ENCODE measurements around the gene RAB12.
A peak's percentile ranks its signal among the peaks of the same experiment; 100 is the strongest.
"Not testable (repeated sequence)": the region's sequence is repeated elsewhere in the genome, so short reads cannot be mapped to it uniquely, and the experiment has no call there.

Gene RAB12

DNA sequence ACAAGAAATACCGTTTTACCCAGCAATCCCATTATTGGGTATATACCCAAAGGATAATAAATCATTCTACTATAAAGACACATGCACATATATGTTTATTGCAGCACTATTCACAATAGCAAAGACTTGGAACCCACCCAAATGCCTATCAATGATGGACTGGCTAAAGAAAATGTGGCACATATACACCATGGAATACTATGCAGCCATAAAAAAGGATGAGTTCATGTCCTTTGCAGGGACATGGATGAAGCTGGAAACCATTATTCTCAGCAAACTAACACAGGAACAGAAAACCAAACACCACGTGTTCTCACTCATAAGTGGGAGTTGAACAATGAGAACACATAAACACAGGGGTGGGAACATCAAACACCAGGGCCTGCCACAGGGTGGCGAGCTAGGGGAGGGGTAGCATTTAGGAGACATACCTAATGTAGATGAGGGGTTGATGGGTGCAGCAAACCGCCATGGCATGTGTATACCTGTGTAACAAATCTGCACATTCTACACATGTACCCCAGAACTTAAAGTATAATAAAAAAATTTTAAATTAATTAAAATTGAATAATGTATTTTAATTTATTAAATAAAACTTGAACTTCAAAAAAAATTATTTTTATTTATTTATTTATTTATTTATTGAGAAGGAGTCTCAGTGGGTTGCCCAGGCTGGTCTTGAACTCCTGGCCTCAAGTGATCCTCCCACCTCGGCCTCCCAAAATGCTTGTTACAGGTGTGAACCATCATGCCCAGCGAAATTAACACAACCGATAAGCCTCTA is 42.4 kb downstream of the RAB12 start:
- not testable (repeated sequence) for DNase-seq

- peak; percentile 17 for DNase-seq
Measured at GRCh38 chr18:8654503-8655451, 45.5 kb downstream of the RAB12 start.

DNA sequence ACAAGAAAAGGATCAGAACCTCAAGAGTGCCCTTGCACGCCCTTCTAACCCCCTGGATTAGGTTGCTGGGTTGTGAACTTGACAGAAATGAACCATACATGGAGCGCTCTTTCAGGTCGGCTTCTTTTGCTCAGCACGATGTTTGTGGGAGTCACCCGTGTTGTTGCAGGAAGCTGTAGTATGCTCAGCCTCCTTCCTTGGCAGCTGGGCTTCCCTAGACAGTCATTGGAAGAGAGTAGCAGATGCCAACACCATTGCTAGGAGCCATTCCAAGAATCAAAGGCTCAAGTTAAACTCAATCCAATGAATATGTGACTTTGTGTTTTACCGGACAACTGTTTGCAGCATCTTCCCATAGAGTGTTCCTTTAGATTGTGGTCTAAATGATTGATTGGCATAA is 47.0 kb downstream of the RAB12 start:
- DNase-seq, result no peak

GRCh38 chr18:8657050-8657820 is 48.0 kb downstream of the RAB12 start:
- DNase-seq, result peak; percentile 38

DNA sequence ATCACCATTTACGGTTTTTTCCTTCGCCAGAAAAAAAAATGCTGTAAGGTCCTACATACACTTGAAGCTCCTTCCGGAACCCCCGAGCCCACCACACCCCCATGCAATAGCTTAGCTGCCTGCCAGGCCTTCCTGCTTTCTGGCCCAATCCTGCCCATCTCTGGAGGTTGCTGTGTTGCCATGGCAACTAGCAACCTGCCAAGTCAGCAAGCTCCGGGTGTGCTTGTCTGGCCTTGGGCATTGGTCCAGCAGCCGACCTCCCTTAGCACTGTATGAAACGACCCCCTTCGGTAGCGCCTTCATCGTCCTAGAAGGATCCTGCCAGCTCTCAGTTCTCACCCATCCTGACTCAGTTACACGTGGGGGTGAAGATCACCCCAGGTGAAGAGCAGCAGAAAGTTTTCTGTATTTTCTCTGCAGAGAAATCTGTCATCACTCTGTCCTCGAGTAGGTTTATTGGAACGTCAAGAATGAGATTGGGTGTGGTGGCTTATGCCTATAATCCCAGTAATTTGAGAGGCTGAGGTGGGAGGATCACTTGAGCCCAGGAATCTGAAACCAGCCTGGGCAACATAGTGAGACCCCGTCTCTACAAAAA is 48.7 kb downstream of the RAB12 start:
- DNase-seq, result peak; percentile 10

DNA sequence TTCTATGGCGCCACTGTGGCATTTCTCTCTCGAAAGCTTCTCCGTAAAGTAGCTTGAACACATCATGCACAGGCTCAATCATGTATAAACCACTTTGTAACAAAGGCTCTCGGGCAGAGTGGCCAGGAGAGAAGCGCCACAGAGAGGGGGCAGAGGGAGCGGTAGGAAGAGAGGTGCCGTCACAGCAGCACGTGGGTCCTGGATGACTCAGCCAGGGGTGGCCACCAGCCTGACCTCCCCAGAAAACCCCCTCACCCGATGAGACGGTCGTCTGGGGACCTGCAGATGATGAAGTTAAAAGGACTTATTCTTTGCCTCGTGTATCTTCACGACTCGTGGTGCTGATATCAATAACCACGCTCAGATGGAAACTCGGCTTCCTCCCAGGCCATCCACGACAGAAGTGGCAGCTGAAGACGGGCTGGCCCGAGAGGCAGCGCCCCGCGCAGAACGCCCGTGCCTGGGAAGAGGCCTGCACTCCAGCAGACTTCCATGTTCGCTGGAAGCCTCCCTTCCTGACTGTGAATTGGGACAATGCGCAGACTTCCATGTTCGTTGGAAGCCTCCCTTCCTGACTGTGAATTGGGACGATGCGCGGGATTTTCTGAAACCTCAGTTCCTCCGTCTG is 49.7 kb downstream of the RAB12 start:
- no peak for DNase-seq

- DNase-seq, result no peak
Measured at GRCh38 chr18:8659609-8660242, 50.5 kb downstream of the RAB12 start.

GRCh38 chr18:8660316-8660715 is 51.1 kb downstream of the RAB12 start:
- no peak for DNase-seq

- peak; percentile 85 for DNase-seq
Measured at GRCh38 chr18:8661754-8662559, 52.7 kb downstream of the RAB12 start.

DNA sequence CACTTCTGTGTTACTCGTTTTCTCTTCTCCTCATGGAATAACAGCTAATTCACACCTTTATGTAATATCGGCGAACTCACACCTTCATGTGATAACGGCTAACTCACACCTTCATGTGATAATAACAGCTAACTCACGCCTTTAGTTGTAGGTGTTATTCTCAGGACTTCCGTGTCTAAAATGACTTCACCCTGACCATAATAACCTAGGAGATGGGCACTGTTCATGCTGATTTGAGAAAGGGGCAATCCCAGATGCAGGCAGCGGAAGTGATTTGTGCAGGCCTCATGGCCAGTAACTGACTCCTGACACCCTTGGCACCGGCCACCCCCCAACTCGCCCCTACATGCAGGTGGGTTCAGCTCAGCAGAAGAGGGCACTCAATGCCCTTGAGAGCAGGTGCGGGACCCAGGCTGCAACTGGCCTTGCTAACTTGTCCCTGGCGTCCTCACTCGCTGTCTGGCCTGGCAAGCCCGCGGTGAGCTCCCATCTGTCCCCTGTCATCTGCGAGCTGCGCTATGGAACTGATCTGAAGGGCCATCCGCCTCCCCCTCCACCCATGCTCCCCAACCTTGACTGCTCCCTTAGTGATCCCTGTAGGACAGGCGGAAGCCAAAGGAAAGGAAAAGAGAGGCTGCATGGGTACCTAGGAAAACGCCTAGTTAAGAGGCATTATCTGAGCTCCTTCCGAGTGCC is 53.5 kb downstream of the RAB12 start:
- peak; percentile 62 for DNase-seq

DNA sequence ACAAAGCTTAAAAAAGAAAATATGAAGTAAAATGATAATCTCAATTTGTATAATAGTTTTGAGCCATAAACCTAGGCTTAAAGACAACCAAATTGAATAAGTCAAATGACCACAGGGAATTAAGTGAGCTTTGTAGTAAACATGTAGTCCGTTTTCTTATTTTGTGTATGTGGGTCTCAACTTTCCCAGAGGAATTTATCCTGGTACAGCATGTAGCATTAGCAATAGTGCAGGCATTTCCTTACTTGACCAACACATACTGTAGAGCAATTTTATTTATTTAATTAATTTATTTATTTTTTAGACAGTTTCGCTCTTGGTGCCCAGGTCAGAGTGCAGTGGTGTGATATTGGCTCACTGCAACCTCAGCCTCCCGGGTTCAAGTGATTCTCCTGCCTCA is 58.6 kb downstream of the RAB12 start:
- DNase-seq, result no peak

DNA sequence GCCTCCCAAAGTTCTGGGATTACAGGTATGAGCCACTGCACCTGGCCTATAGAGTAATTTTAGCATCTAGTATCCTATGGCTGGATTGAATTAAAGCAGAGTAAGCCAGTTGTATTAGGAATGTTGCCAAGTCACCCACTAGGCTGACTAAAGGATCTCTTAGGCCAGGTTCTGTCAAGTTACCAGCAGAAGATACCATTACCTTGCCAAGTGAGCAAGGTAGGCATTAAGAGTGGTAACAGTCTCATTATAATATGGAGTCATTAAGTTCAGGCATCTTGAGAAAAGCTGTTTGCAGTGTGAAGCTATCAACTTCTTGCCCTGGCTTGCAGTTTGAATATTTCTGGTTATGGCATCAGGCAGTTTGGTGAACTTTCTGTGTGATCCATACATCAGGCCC is 59.1 kb downstream of the RAB12 start:
- no peak for DNase-seq

GRCh38 chr18:8669571-8669970 is 60.3 kb downstream of the RAB12 start:
- no peak for DNase-seq

DNA sequence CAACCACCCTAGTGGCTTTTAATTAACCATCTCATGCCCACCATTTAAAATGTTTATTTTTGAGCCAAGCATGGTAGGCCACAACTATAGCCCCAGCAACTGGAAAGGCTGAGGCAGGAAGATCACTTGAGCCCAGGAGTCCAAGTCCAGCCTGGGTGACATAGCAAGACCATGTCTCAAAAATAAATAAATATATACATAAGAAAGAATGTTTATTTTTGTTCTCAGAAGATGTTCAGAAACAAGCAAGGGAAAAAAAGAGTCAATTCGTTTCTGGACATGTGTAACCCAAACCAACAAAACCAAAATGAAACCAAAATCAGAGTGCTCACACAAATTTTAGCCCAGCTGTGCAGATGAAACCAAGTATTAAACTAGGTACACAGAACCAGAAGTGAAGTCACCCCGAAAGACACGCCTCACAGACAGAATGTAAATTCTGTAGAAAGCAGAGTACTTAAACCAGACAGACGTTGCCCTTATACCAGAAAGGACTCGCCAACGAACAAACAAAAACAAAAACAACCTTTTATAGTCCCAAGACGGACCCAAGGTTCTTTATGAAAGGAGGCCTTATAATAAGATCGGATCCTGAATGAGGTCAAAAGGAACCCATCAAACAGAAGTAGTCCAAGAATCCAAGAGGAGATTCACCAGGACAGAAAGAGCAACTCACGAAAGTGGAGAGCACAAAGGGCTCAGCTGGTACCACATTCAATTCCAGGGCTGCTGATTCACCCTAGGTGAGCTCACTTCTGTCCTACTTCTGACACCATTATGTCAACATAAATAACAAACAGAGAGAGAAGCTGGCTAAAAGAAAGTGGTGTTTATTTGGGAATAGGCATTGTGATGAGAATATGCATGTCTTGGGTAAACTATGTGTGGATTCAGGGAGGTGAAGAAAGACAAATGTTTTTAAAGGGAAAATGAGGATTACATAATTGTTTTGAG is 64.3 kb downstream of the RAB12 start:
- DNase-seq, result no peak

DNA sequence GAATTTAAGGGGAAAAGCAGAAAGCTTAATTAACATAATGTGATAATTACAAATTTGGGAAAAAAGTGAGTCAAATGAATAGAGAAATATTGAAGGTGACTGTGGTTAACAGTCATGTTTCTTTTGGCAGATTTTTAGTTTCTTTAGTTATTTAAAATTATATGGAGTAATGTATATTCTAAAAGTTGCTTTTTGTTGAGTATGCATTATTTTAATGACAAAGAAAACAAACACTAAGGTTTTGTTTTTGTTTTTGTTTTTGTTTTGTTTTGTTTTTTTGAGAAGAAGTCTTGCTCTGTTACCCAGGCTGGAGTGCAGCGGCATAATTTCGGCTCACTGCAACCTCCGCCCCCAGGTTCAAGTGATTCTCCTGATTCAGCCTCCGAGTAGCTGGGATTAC is 65.8 kb downstream of the RAB12 start:
- DNase-seq, result no peak

- no peak for DNase-seq
Measured at GRCh38 chr18:8681196-8681595, 72.0 kb downstream of the RAB12 start.

DNA sequence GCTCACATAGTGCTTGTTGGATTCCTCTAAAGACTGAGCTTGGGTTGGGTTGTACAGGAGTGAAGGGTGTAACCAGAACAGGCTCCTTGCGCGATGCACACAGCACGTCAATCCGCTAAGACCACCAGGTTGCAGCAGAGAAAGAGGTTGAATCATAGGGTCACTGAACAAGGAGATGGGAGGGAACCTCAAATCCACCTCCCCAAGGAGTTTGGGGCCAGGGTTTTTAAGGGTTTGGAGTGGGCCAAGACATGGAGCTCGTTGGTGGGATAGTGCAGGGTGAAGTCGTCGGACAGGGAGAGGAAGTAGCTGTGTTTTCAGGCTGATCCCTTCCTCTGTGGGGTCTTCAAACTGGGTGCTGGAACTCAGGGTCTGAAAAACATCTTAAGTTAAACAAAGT is 75.3 kb downstream of the RAB12 start:
- DNase-seq, result no peak

GRCh38 chr18:8685141-8685913 is 76.1 kb downstream of the RAB12 start:
- DNase-seq, result peak; percentile 45

Measured in NCI-H1105 treated with DMSO at 0.1 percent for 48 hours (cell line).